ENCODE measurements around the gene SURF6. TPM values are rescaled to one million over a fixed set of nuclear protein-coding genes. Genes with fewer than 3 reads are reported as not detected.
A peak's percentile ranks its signal among the peaks of the same experiment; 100 is the strongest.

SURF6 gene
- total RNA-seq, 1 donor: 7.6 TPM

GRCh38 chr9:133352635-133353340 lies 16.8 kb upstream of the SURF6 start:
- H3K27ac ChIP-seq (ENCODE audit: low read depth, low read length): peak overlapping the region; percentile 73
- H3K9me3 ChIP-seq (ENCODE audit: low read depth, low read length): no peaks in the 10 kb centered on the region
- H3K27me3 ChIP-seq (ENCODE audit: insufficient read depth, low read length): no peaks in the 10 kb centered on the region
- peaks cover 55% of the 10 kb centered on the region for H3K79me2 ChIP-seq (ENCODE audit: insufficient read depth, low read length)
- H4K20me1 ChIP-seq (ENCODE audit: insufficient read depth, low read length): peaks cover 44% of the 10 kb centered on the region
- H2AFZ ChIP-seq (ENCODE audit: low read length): no peak overlapping the region
- H3K4me1 ChIP-seq (ENCODE audit: insufficient read depth, low read length): peaks cover 52% of the 10 kb centered on the region
- peaks cover 53% of the 10 kb centered on the region for H3K36me3 ChIP-seq (ENCODE audit: insufficient read depth, low read length)
- no peak overlapping the region for H3K4me2 ChIP-seq (ENCODE audit: insufficient read depth, low read length)
- H3K4me3 ChIP-seq (ENCODE audit: insufficient read depth, low read length): no peak overlapping the region
- TF ChIP-seq, protein P1, sequence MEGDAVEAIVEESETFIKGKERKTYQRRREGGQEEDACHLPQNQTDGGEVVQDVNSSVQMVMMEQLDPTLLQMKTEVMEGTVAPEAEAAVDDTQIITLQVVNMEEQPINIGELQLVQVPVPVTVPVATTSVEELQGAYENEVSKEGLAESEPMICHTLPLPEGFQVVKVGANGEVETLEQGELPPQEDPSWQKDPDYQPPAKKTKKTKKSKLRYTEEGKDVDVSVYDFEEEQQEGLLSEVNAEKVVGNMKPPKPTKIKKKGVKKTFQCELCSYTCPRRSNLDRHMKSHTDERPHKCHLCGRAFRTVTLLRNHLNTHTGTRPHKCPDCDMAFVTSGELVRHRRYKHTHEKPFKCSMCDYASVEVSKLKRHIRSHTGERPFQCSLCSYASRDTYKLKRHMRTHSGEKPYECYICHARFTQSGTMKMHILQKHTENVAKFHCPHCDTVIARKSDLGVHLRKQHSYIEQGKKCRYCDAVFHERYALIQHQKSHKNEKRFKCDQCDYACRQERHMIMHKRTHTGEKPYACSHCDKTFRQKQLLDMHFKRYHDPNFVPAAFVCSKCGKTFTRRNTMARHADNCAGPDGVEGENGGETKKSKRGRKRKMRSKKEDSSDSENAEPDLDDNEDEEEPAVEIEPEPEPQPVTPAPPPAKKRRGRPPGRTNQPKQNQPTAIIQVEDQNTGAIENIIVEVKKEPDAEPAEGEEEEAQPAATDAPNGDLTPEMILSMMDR (IDR thresholded peaks at IDR 0.05; ENCODE audit: extremely low read depth, low read depth, low read length): no peak
- peak; percentile 54 for DNase-seq (ENCODE audit: insufficient read length, low spot score, missing footprints)

DNA sequence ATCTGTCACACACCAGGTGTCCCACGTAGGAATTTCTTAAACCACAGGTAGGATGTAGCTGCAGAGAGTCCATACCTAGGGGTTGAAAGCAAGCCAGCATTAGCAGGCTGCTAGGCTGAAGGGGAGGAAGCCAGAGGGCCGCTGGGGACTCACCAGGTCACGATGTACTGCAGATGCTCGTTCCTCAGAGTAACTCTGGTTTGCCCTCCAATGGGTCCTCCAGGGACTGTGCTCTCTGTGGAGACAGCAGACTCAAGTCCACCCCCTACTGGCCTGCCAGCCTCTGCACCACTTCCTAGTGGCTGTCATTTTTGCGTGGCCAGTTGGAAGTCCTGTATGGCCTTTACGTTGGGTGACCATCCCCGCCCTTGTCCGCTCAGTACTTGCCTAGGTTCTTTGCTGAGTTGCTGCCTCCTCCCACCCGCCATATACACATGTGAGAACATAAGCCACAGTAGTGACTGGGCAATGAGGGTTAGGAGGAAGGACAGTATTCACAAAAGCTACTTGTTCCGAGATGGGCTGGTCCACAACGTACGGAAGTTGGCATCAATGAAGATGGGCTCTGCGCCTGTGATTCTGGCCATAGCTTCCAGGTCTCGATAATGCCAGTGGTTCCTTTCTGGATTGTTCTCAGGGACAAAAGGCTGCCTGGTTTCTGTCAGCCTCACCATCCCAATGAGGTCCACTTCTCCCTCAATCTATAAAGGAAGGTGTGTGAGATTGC lies 16.1 kb upstream of the SURF6 start:
- H3K4me2 ChIP-seq (ENCODE audit: insufficient read depth, low read length): no peak overlapping the region
- no peak overlapping the region for H2AFZ ChIP-seq (ENCODE audit: low read length)
- TF ChIP-seq, protein P1 (IDR thresholded peaks at IDR 0.05; ENCODE audit: extremely low read depth, low read depth, low read length): peak; percentile 66
- peak; percentile 92 for DNase-seq (ENCODE audit: insufficient read length, low spot score, missing footprints)
- peaks cover 52% of the 10 kb centered on the region for H3K79me2 ChIP-seq (ENCODE audit: insufficient read depth, low read length)
- peaks cover 53% of the 10 kb centered on the region for H3K36me3 ChIP-seq (ENCODE audit: insufficient read depth, low read length)
- peaks cover 47% of the 10 kb centered on the region for H3K4me1 ChIP-seq (ENCODE audit: insufficient read depth, low read length)
- no peaks in the 10 kb centered on the region for H3K9me3 ChIP-seq (ENCODE audit: low read depth, low read length)
- H4K20me1 ChIP-seq (ENCODE audit: insufficient read depth, low read length): peaks cover 39% of the 10 kb centered on the region
- no peaks in the 10 kb centered on the region for H3K27me3 ChIP-seq (ENCODE audit: insufficient read depth, low read length)
- H3K4me3 ChIP-seq (ENCODE audit: insufficient read depth, low read length): no peak overlapping the region
- peak overlapping the region; percentile 73 for H3K27ac ChIP-seq (ENCODE audit: low read depth, low read length)

- peaks cover 53% of the 10 kb centered on the region for H3K36me3 ChIP-seq (ENCODE audit: insufficient read depth, low read length)
- H3K4me1 ChIP-seq (ENCODE audit: insufficient read depth, low read length): peaks cover 46% of the 10 kb centered on the region
- peaks cover 52% of the 10 kb centered on the region for H3K79me2 ChIP-seq (ENCODE audit: insufficient read depth, low read length)
- H3K27ac ChIP-seq (ENCODE audit: low read depth, low read length): peak overlapping the region; percentile 73
- no peaks in the 10 kb centered on the region for H3K9me3 ChIP-seq (ENCODE audit: low read depth, low read length)
- H3K27me3 ChIP-seq (ENCODE audit: insufficient read depth, low read length): no peaks in the 10 kb centered on the region
- TF ChIP-seq, protein P1 (IDR thresholded peaks at IDR 0.05; ENCODE audit: extremely low read depth, low read depth, low read length): no peak
- no peak overlapping the region for H2AFZ ChIP-seq (ENCODE audit: low read length)
- no peak overlapping the region for H3K4me3 ChIP-seq (ENCODE audit: insufficient read depth, low read length)
- DNase-seq (ENCODE audit: insufficient read length, low spot score, missing footprints): peak; percentile 95
- H3K4me2 ChIP-seq (ENCODE audit: insufficient read depth, low read length): peak overlapping the region; percentile 29
- H4K20me1 ChIP-seq (ENCODE audit: insufficient read depth, low read length): peaks cover 40% of the 10 kb centered on the region
These were observed 15.5 kb upstream of the SURF6 start for GRCh38 chr9:133351526-133351907.

DNA sequence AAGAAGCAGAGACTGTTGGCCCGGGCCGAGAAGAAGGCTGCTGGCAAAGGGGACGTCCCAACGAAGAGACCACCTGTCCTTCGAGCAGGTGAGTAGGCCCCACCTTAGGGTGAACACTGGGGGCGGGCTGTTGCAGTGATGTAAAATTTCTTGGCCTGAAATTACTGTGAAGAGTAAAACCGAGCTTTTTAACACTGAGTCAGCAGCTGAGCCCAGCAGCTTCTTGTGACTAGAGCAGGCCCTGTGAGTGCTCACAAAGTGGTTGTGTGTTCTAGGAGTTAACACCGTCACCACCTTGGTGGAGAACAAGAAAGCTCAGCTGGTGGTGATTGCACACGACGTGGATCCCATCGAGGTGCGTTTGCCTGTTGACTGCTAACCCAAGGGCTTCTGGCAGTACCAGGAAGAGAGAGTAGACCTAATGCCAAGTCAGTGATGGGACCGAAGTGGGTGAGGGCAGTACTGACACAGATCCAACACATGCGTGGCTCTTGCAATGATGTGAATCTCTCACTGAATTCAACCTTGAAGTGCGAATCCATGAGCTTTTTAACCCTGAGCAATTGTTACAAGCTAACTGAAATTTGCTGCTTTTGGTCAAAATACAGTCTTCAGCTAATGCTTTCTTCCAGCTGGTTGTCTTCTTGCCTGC lies 14.1 kb upstream of the SURF6 start:
- peaks cover 52% of the 10 kb centered on the region for H4K20me1 ChIP-seq (ENCODE audit: insufficient read depth, low read length)
- H3K4me3 ChIP-seq (ENCODE audit: insufficient read depth, low read length): peak overlapping the region; percentile 100
- H2AFZ ChIP-seq (ENCODE audit: low read length): no peak overlapping the region
- H3K36me3 ChIP-seq (ENCODE audit: insufficient read depth, low read length): peaks cover 63% of the 10 kb centered on the region
- TF ChIP-seq, protein P1 (IDR thresholded peaks at IDR 0.05; ENCODE audit: extremely low read depth, low read depth, low read length): no peak
- H3K79me2 ChIP-seq (ENCODE audit: insufficient read depth, low read length): peaks cover 57% of the 10 kb centered on the region
- peak; percentile 77 for DNase-seq (ENCODE audit: insufficient read length, low spot score, missing footprints)
- H3K9me3 ChIP-seq (ENCODE audit: low read depth, low read length): no peaks in the 10 kb centered on the region
- H3K4me1 ChIP-seq (ENCODE audit: insufficient read depth, low read length): peaks cover 42% of the 10 kb centered on the region
- H3K27ac ChIP-seq (ENCODE audit: low read depth, low read length): peak overlapping the region; percentile 86
- peak overlapping the region; percentile 100 for H3K4me2 ChIP-seq (ENCODE audit: insufficient read depth, low read length)
- no peaks in the 10 kb centered on the region for H3K27me3 ChIP-seq (ENCODE audit: insufficient read depth, low read length)

Data from osteoblast (primary cell).